Keratinocyte (primary cell): ENCODE results near the gene TMCO4. TPM values are rescaled to one million over a fixed set of nuclear protein-coding genes. Genes with fewer than 3 reads are reported as not detected.
A peak's percentile ranks its signal among the peaks of the same experiment; 100 is the strongest.

ENCODE experiments used
- DNase-seq: peaks from one replicate; pipeline ENCODE4 v3.0.0-alpha.2; 2011; ENCODE audit warnings: low read depth, missing footprints, low spot score
- FAIRE-seq: peaks from 2 replicates; lab custom pipeline; 2011; peaks lifted over from hg19 to GRCh38; lab: Jason Lieb, UNC
- H2AFZ ChIP-seq: 2 replicates; pipeline ENCODE4 v1.6.0; 2012; ENCODE audit warnings: low read length, control low read depth, inconsistent platforms; ENCODE audit not compliant: control insufficient read depth
- H3K27ac ChIP-seq: 2 replicates; pipeline ENCODE4 v1.5.1; 2011; ENCODE audit warnings: low read length; ENCODE audit not compliant: control insufficient read depth, insufficient read depth
- H3K27me3 ChIP-seq: 3 replicates; pipeline ENCODE4 v1.6.0; 2011; ENCODE audit warnings: low read length; ENCODE audit not compliant: control insufficient read depth, insufficient read depth; ENCODE audit errors: extremely low read depth
- H3K36me3 ChIP-seq, 2 experiments: 2 replicates in 1 of 2; 3 replicates in 1 of 2; pipeline ENCODE4 v1.5.1; 2011; ENCODE audit warnings: low read length in 2 of 2, mild to moderate bottlenecking in 1 of 2; ENCODE audit not compliant: control insufficient read depth in 2 of 2, insufficient read depth in 2 of 2; ENCODE audit errors: extremely low read depth in 1 of 2
- H3K4me1 ChIP-seq: 3 replicates; pipeline ENCODE4 v1.5.1; 2011; ENCODE audit warnings: low read length; ENCODE audit not compliant: control insufficient read depth, insufficient read depth; ENCODE audit errors: extremely low read depth
- H3K4me2 ChIP-seq: 3 replicates; pipeline ENCODE4 v1.6.0; 2011; ENCODE audit warnings: low read depth, low read length; ENCODE audit not compliant: control insufficient read depth, insufficient read depth; ENCODE audit errors: extremely low read depth
- H3K4me3 ChIP-seq, 3 experiments: fragments of 200-600 bp in 1 of 3; sonication (generic) in 1 of 3; 2 replicates in 2 of 3; 3 replicates in 1 of 3; pipeline ENCODE4 v1.5.1; 2011 to 2016; ENCODE audit warnings: low read length in 3 of 3, mild to moderate bottlenecking in 3 of 3, control low read depth in 2 of 3, inconsistent platforms in 1 of 3, low read depth in 1 of 3, mixed read lengths in 1 of 3, mixed run types in 1 of 3, moderate library complexity in 1 of 3; ENCODE audit not compliant: control insufficient read depth in 2 of 3, insufficient read depth in 2 of 3; ENCODE audit errors: extremely low read depth in 1 of 3
- H3K79me2 ChIP-seq: 2 replicates; pipeline ENCODE4 v1.6.0; 2012; ENCODE audit warnings: low read length; ENCODE audit not compliant: control insufficient read depth, insufficient read depth
- H3K9ac ChIP-seq: 3 replicates; pipeline ENCODE4 v1.6.0; 2011; ENCODE audit warnings: low read length; ENCODE audit not compliant: control insufficient read depth, insufficient read depth; ENCODE audit errors: extremely low read depth
- H3K9me1 ChIP-seq: 3 replicates; pipeline ENCODE4 v1.6.0; 2011; ENCODE audit warnings: low read length; ENCODE audit not compliant: control insufficient read depth, insufficient read depth; ENCODE audit errors: extremely low read depth
- H3K9me3 ChIP-seq: 2 replicates; pipeline ENCODE4 v1.5.1; 2012; ENCODE audit warnings: low read depth, low read length; ENCODE audit not compliant: control insufficient read depth
- H4K20me1 ChIP-seq: 3 replicates; pipeline ENCODE4 v1.6.0; 2011; ENCODE audit warnings: low read length; ENCODE audit not compliant: control insufficient read depth, insufficient read depth; ENCODE audit errors: extremely low read depth
- EZH2 ChIP-seq: IDR thresholded peaks from one replicate; pipeline ENCODE4 v1.6.1; 2012; ENCODE audit warnings: inconsistent platforms, mild to moderate bottlenecking, low read length, moderate library complexity
- dilution Hi-C: fragments of 300-500 bp; cut with MboI; formaldehyde crosslinking; loops from one replicate; pipeline ENCODE4 v1.7.0; 2020; ENCODE audit warnings: low sequenced_read_pairs; ENCODE audit not compliant: extremely low pct_ligation_motif_present
- polyA plus RNA-seq, 5 experiments: library from polyadenylated mRNA; depleted of rRNA in 3 of 5; stranded (reverse) in 3 of 5; stranded (forward) in 1 of 5; unstranded in 1 of 5; fragments of >200 nt; gene quantifications; 1 replicate in 1 of 5; 2 replicates in 3 of 5; 3 replicates in 1 of 5; pipeline versions ENCODE4 v1.2.1 to v1.2.3, GENCODE V29; 2011 to 2012; ENCODE audit warnings: missing spikeins in 2 of 5, low read depth in 1 of 5, low replicate concordance in 1 of 5
- TF ChIP-seq, protein P1 (sequence below), 3 experiments: IDR thresholded peaks in 1 of 3; conservative IDR thresholded peaks in 1 of 3; optimal IDR thresholded peaks in 1 of 3; 2 replicates in 2 of 3; 3 replicates in 1 of 3; pipeline versions ENCODE3 to v1.5.1; 2011; ENCODE audit warnings: low read length in 3 of 3, mild to moderate bottlenecking in 3 of 3, moderate library complexity in 2 of 3, control low read depth in 1 of 3, inconsistent platforms in 1 of 3; ENCODE audit not compliant: insufficient read depth in 2 of 3; ENCODE audit errors: extremely low read depth in 1 of 3

TMCO4 gene
- polyA plus RNA-seq, 1 donor (not counting 4 experiments of a cell fraction or from before 2014, with no cell fraction given) = 1.2 TPM

DNA sequence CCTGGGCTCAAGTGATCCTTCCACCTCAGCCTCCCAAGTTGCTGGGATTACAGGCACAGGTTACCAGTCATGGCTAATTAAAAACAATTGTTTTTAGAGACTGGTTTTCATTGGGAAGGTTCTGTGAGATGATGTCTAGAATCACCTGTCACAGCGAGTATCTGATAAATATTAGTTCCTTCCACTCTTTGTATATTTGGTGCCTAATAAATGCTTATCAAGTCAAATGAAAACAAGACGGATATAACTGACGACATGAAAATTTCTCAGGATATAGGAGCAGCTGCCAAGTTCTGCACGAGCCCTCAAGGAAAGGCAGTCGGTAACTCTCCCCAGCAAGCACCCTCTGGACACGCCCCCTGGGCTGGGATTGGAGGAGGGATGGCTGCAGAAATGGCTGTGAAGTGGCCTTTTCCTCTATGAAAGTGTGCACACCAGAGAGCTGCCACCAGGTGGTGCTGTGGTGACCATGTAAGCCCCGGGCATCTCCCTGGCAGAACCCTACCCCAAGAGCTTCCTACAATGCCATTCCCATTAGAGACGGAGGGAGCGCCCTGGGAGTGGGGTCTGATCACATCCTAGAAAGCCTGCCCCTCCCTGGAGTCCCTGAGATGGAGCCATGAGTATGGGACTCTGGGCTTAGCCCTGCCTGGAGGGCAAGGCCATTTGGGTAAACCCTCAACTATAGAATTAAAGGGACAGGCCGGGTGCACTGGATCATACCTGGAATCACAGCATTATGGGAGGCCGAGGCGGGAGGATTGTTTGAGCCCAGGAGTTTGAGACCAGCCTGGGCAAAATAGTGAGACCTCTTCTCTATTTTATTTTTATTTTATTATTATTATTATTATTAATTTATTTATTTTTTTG is 84.1 kb downstream of the TMCO4 start:
- Histone ChIP-seq H3K9me3 (no peaks in the 10 kb centered on the region), H3K9ac (no peak overlapping the region), H3K36me3 (no peaks in the 10 kb centered on the region), H3K27ac (no peak overlapping the region), H3K4me2 (peak overlapping the region; percentile 52), H3K4me3 (no peak overlapping the region), H4K20me1 (no peaks in the 10 kb centered on the region), H3K27me3 (no peaks in the 10 kb centered on the region), H3K4me1 (no peaks in the 10 kb centered on the region), H3K9me1 (no peaks in the 10 kb centered on the region), H3K79me2 (no peaks in the 10 kb centered on the region), H2AFZ (no peak overlapping the region)
- FAIRE-seq (peak; percentile 76), DNase-seq (peak; percentile 71)
- TF ChIP-seq, protein P1, sequence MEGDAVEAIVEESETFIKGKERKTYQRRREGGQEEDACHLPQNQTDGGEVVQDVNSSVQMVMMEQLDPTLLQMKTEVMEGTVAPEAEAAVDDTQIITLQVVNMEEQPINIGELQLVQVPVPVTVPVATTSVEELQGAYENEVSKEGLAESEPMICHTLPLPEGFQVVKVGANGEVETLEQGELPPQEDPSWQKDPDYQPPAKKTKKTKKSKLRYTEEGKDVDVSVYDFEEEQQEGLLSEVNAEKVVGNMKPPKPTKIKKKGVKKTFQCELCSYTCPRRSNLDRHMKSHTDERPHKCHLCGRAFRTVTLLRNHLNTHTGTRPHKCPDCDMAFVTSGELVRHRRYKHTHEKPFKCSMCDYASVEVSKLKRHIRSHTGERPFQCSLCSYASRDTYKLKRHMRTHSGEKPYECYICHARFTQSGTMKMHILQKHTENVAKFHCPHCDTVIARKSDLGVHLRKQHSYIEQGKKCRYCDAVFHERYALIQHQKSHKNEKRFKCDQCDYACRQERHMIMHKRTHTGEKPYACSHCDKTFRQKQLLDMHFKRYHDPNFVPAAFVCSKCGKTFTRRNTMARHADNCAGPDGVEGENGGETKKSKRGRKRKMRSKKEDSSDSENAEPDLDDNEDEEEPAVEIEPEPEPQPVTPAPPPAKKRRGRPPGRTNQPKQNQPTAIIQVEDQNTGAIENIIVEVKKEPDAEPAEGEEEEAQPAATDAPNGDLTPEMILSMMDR (optimal IDR thresholded peaks at IDR 0.05 in 1 of 3, IDR thresholded peaks at IDR 0.05 in 1 of 3, conservative IDR thresholded peaks at IDR 0.05 in 1 of 3; ENCODE audit: extremely low read depth in 1 of 3, insufficient read depth in 2 of 3, low read length in 3 of 3) = peak; percentile 90 to 96 (median 91)
- no peak for TF ChIP-seq EZH2
- dilution Hi-C loops = no loop called here

- H3K4me2 ChIP-seq = no peak overlapping the region
- dilution Hi-C loops = no loop called here
- no peaks in the 10 kb centered on the region for H3K4me1 ChIP-seq
- no peak for DNase-seq
- no peak overlapping the region for H3K27ac ChIP-seq
- H4K20me1 ChIP-seq = no peaks in the 10 kb centered on the region
- no peak for TF ChIP-seq EZH2
- TF ChIP-seq, protein P1 (optimal IDR thresholded peaks at IDR 0.05 in 1 of 3, IDR thresholded peaks at IDR 0.05 in 1 of 3, conservative IDR thresholded peaks at IDR 0.05 in 1 of 3; ENCODE audit: extremely low read depth in 1 of 3, insufficient read depth in 2 of 3, low read length in 3 of 3) = no peak
- no peak overlapping the region for H2AFZ ChIP-seq
- H3K4me3 ChIP-seq = no peak overlapping the region
- no peak for FAIRE-seq
- H3K9me1 ChIP-seq = no peaks in the 10 kb centered on the region
- H3K79me2 ChIP-seq = no peaks in the 10 kb centered on the region
- no peaks in the 10 kb centered on the region for H3K27me3 ChIP-seq
- no peaks in the 10 kb centered on the region for H3K9me3 ChIP-seq
- no peaks in the 10 kb centered on the region for H3K36me3 ChIP-seq
- no peak overlapping the region for H3K9ac ChIP-seq
Measured at GRCh38 chr1:19712928-19713327, 86.8 kb downstream of the TMCO4 start.
